Measurements from ENCODE around the gene CMTM8. TPM values are rescaled to one million over a fixed set of nuclear protein-coding genes. Genes with fewer than 3 reads are reported as not detected.

CMTM8 gene
- polyA plus RNA-seq, 4 donors, result 5.4 to 41.3 (median 8.0) TPM

- Histone ChIP-seq H3K9me3 (ENCODE audit: control insufficient read depth in 2 of 2, insufficient read depth in 1 of 2, low read depth in 1 of 2, low read length in 1 of 2) (no peaks in the 10 kb centered on the region), H3K27ac (ENCODE audit: low read depth in 1 of 3, low read length in 2 of 3) (no peak overlapping the region), H3K4me3 (ENCODE audit: low read depth in 1 of 3, low read length in 3 of 3) (no peak overlapping the region), H3K36me3 (ENCODE audit: control insufficient read depth in 3 of 3, insufficient read depth in 2 of 3, low read depth in 1 of 3, low read length in 3 of 3) (peaks cover 0 to 12% (median 0%) of the 10 kb centered on the region in 3 donors), H3K4me1 (ENCODE audit: control insufficient read depth in 3 of 3, insufficient read depth in 2 of 3, low read depth in 1 of 3, low read length in 2 of 3) (peaks cover 0 to 2% (median 0%) of the 10 kb centered on the region in 3 donors), H3K27me3 (ENCODE audit: control insufficient read depth in 3 of 3, insufficient read depth in 3 of 3, low read length in 3 of 3) (no peaks in the 10 kb centered on the region)
- WGBS, 3 donors, result 96 to 100% (median 98%) methylated on average over 2 of the region's 2 CpGs
- DNase-seq, result no peak
- no peak for FAIRE-seq
Observed at GRCh38 chr3:32262201-32262600, 23.7 kb downstream of the CMTM8 start.

- Histone ChIP-seq H3K9me3 (ENCODE audit: control insufficient read depth in 2 of 2, insufficient read depth in 1 of 2, low read depth in 1 of 2, low read length in 1 of 2) (no peaks in the 10 kb centered on the region), H3K27ac (ENCODE audit: low read depth in 1 of 3, low read length in 2 of 3) (no peak overlapping the region), H3K4me1 (ENCODE audit: control insufficient read depth in 3 of 3, insufficient read depth in 2 of 3, low read depth in 1 of 3, low read length in 2 of 3) (no peaks in the 10 kb centered on the region), H3K27me3 (ENCODE audit: control insufficient read depth in 3 of 3, insufficient read depth in 3 of 3, low read length in 3 of 3) (no peaks in the 10 kb centered on the region), H3K4me3 (ENCODE audit: low read depth in 1 of 3, low read length in 3 of 3) (no peak overlapping the region), H3K36me3 (ENCODE audit: control insufficient read depth in 3 of 3, insufficient read depth in 2 of 3, low read depth in 1 of 3, low read length in 3 of 3) (peaks cover 0 to 2% (median 0%) of the 10 kb centered on the region in 3 donors)
- WGBS, 3 donors, result 88 to 100% (median 94%) methylated on average over 1 of the region's 1 CpG
- FAIRE-seq, result no peak
- DNase-seq, result no peak
Observed at GRCh38 chr3:32274306-32274705, 35.8 kb downstream of the CMTM8 start.

- Histone ChIP-seq H3K36me3 (ENCODE audit: control insufficient read depth in 3 of 3, insufficient read depth in 2 of 3, low read depth in 1 of 3, low read length in 3 of 3) (peaks cover 0 to 2% (median 0%) of the 10 kb centered on the region in 3 donors), H3K9me3 (ENCODE audit: control insufficient read depth in 2 of 2, insufficient read depth in 1 of 2, low read depth in 1 of 2, low read length in 1 of 2) (no peaks in the 10 kb centered on the region), H3K4me3 (ENCODE audit: low read depth in 1 of 3, low read length in 3 of 3) (no peak overlapping the region), H3K27me3 (ENCODE audit: control insufficient read depth in 3 of 3, insufficient read depth in 3 of 3, low read length in 3 of 3) (no peaks in the 10 kb centered on the region), H3K27ac (ENCODE audit: low read depth in 1 of 3, low read length in 2 of 3) (no peak overlapping the region), H3K4me1 (ENCODE audit: control insufficient read depth in 3 of 3, insufficient read depth in 2 of 3, low read depth in 1 of 3, low read length in 2 of 3) (no peaks in the 10 kb centered on the region)
- 90 to 96% (median 90%) methylated on average over 4 of the region's 4 CpGs for WGBS, 3 donors
- FAIRE-seq (no peak), DNase-seq (no peak)
Observed at GRCh38 chr3:32275506-32275905, 37.0 kb downstream of the CMTM8 start.

GRCh38 chr3:32276279-32276841 is 37.9 kb downstream of the CMTM8 start:
- 33 to 52% (median 44%) methylated on average over 4 of the region's 4 CpGs for WGBS, 3 donors
- no peaks in the 10 kb centered on the region for H3K27me3 ChIP-seq (ENCODE audit: control insufficient read depth in 3 of 3, insufficient read depth in 3 of 3, low read length in 3 of 3)
- H3K36me3 ChIP-seq (ENCODE audit: control insufficient read depth in 3 of 3, insufficient read depth in 2 of 3, low read depth in 1 of 3, low read length in 3 of 3), result no peaks in the 10 kb centered on the region
- H3K4me3 ChIP-seq (ENCODE audit: low read depth in 1 of 3, low read length in 3 of 3), result no peak overlapping the region
- no peaks in the 10 kb centered on the region for H3K9me3 ChIP-seq (ENCODE audit: control insufficient read depth in 2 of 2, insufficient read depth in 1 of 2, low read depth in 1 of 2, low read length in 1 of 2)
- H3K4me1 ChIP-seq (ENCODE audit: control insufficient read depth in 3 of 3, insufficient read depth in 2 of 3, low read depth in 1 of 3, low read length in 2 of 3), result no peaks in the 10 kb centered on the region
- FAIRE-seq (no peak), DNase-seq (peak in 1 of 2 donors; percentile 65)
- H3K27ac ChIP-seq (ENCODE audit: low read depth in 1 of 3, low read length in 2 of 3), result no peak overlapping the region

GRCh38 chr3:32278714-32279113 is 40.2 kb downstream of the CMTM8 start:
- DNase-seq, result no peak
- Histone ChIP-seq H3K9me3 (ENCODE audit: control insufficient read depth in 2 of 2, insufficient read depth in 1 of 2, low read depth in 1 of 2, low read length in 1 of 2) (no peaks in the 10 kb centered on the region), H3K36me3 (ENCODE audit: control insufficient read depth in 3 of 3, insufficient read depth in 2 of 3, low read depth in 1 of 3, low read length in 3 of 3) (no peaks in the 10 kb centered on the region), H3K27me3 (ENCODE audit: control insufficient read depth in 3 of 3, insufficient read depth in 3 of 3, low read length in 3 of 3) (no peaks in the 10 kb centered on the region), H3K4me3 (ENCODE audit: low read depth in 1 of 3, low read length in 3 of 3) (no peak overlapping the region), H3K27ac (ENCODE audit: low read depth in 1 of 3, low read length in 2 of 3) (no peak overlapping the region), H3K4me1 (ENCODE audit: control insufficient read depth in 3 of 3, insufficient read depth in 2 of 3, low read depth in 1 of 3, low read length in 2 of 3) (peaks cover 0 to 15% (median 4%) of the 10 kb centered on the region in 3 donors)
- FAIRE-seq, result no peak
- 32 to 41% (median 33%) methylated on average over 2 of the region's 2 CpGs for WGBS, 3 donors

GRCh38 chr3:32280262-32280910 is 41.9 kb downstream of the CMTM8 start:
- DNase-seq, result no peak
- Histone ChIP-seq H3K27me3 (ENCODE audit: control insufficient read depth in 3 of 3, insufficient read depth in 3 of 3, low read length in 3 of 3) (no peaks in the 10 kb centered on the region), H3K4me3 (ENCODE audit: low read depth in 1 of 3, low read length in 3 of 3) (no peak overlapping the region), H3K9me3 (ENCODE audit: control insufficient read depth in 2 of 2, insufficient read depth in 1 of 2, low read depth in 1 of 2, low read length in 1 of 2) (no peaks in the 10 kb centered on the region), H3K4me1 (ENCODE audit: control insufficient read depth in 3 of 3, insufficient read depth in 2 of 3, low read depth in 1 of 3, low read length in 2 of 3) (peaks cover 0 to 20% (median 4%) of the 10 kb centered on the region in 3 donors), H3K36me3 (ENCODE audit: control insufficient read depth in 3 of 3, insufficient read depth in 2 of 3, low read depth in 1 of 3, low read length in 3 of 3) (no peaks in the 10 kb centered on the region), H3K27ac (ENCODE audit: low read depth in 1 of 3, low read length in 2 of 3) (no peak overlapping the region)
- no peak for FAIRE-seq
- WGBS, 3 donors, result 80 to 85% (median 84%) methylated on average over 6 of the region's 6 CpGs

GRCh38 chr3:32281570-32282106 is 43.2 kb downstream of the CMTM8 start:
- no peak for FAIRE-seq
- Histone ChIP-seq H3K4me1 (ENCODE audit: control insufficient read depth in 3 of 3, insufficient read depth in 2 of 3, low read depth in 1 of 3, low read length in 2 of 3) (peaks cover 0 to 23% (median 4%) of the 10 kb centered on the region in 3 donors), H3K27me3 (ENCODE audit: control insufficient read depth in 3 of 3, insufficient read depth in 3 of 3, low read length in 3 of 3) (no peaks in the 10 kb centered on the region), H3K9me3 (ENCODE audit: control insufficient read depth in 2 of 2, insufficient read depth in 1 of 2, low read depth in 1 of 2, low read length in 1 of 2) (no peaks in the 10 kb centered on the region), H3K27ac (ENCODE audit: low read depth in 1 of 3, low read length in 2 of 3) (no peak overlapping the region), H3K36me3 (ENCODE audit: control insufficient read depth in 3 of 3, insufficient read depth in 2 of 3, low read depth in 1 of 3, low read length in 3 of 3) (no peaks in the 10 kb centered on the region), H3K4me3 (ENCODE audit: low read depth in 1 of 3, low read length in 3 of 3) (no peak overlapping the region)
- no peak for DNase-seq
- 37 to 76% (median 64%) methylated on average over 2 of the region's 2 CpGs for WGBS, 3 donors

GRCh38 chr3:32282578-32283154 is 44.2 kb downstream of the CMTM8 start:
- H3K9me3 ChIP-seq (ENCODE audit: control insufficient read depth in 2 of 2, insufficient read depth in 1 of 2, low read depth in 1 of 2, low read length in 1 of 2), result no peaks in the 10 kb centered on the region
- FAIRE-seq, result no peak
- 87 to 94% (median 89%) methylated on average over 4 of the region's 4 CpGs for WGBS, 3 donors

More at GRCh38 chr3:32282578-32283154, 44.2 kb downstream of the CMTM8 start:
- DNase-seq, result no peak
- no peak overlapping the region for H3K4me3 ChIP-seq (ENCODE audit: low read depth in 1 of 3, low read length in 3 of 3)
- peaks cover 0 to 23% (median 4%) of the 10 kb centered on the region in 3 donors for H3K4me1 ChIP-seq (ENCODE audit: control insufficient read depth in 3 of 3, insufficient read depth in 2 of 3, low read depth in 1 of 3, low read length in 2 of 3)
- H3K27me3 ChIP-seq (ENCODE audit: control insufficient read depth in 3 of 3, insufficient read depth in 3 of 3, low read length in 3 of 3), result no peaks in the 10 kb centered on the region
- H3K36me3 ChIP-seq (ENCODE audit: control insufficient read depth in 3 of 3, insufficient read depth in 2 of 3, low read depth in 1 of 3, low read length in 3 of 3), result no peaks in the 10 kb centered on the region
- no peak overlapping the region for H3K27ac ChIP-seq (ENCODE audit: low read depth in 1 of 3, low read length in 2 of 3)

All from small intestine (tissue), 7 donors.